K562 (cell line): ENCODE measurements around the gene SESN3. TPM values are rescaled to one million over a fixed set of nuclear protein-coding genes. Genes with fewer than 3 reads are reported as not detected.

Source experiments
- ATAC-seq: fragments of 200-7000 bp; cut with Tn5 transposase; 3 replicates; pipeline ENCODE4 v1.9.1; 2020; ENCODE audit warnings: moderate library complexity
- BruUV-seq: library from RNA; stranded (reverse); fragments of 400-500 nt; replicated peaks from 2 replicates; lab custom pipeline; 2021; lab: Mats Ljungman, UMichigan
- CTCF ChIA-PET: fragments of 300-600 bp; formaldehyde crosslinking; extraction: SDS; loops from one replicate; lab custom pipeline; 2021; ENCODE audit warnings: low intra/inter-chr PET ratio; lab: Yijun Ruan, JAX
- POLR2A ChIA-PET: fragments of 300-600, 350-650 bp; sonication (Branson Sonifier 250); formaldehyde crosslinking; extraction: SDS; loops from one replicate; lab custom pipeline; 2021; ENCODE audit warnings: antibody characterized with exemption, inconsistent platforms; lab: Yijun Ruan, JAX
- DNase-seq, 4 experiments: peaks; one replicate each; pipeline versions ENCODE4 v3.0.0 to v3.0.0-alpha.2; 2011 to 2018; ENCODE audit warnings: low spot score in 3 of 4, mixed read lengths in 3 of 4; ENCODE audit errors: extremely low read depth in 1 of 4
- FAIRE-seq: peaks from 2 replicates; lab custom pipeline; 2011; peaks lifted over from hg19 to GRCh38; lab: Jason Lieb, UNC
- H2AFZ ChIP-seq: 2 replicates; pipeline ENCODE4 v1.6.0; 2011; ENCODE audit warnings: low read depth, low read length, control low read depth, inconsistent platforms
- H3K27ac ChIP-seq: fragments of 200-600 bp; 3 replicates; pipeline ENCODE4 v1.8.0; 2011; ENCODE audit warnings: low read depth, mild to moderate bottlenecking, control low read depth, inconsistent platforms, low read length, moderate library complexity, mixed read lengths; ENCODE audit errors: extremely low read depth
- H3K27me3 ChIP-seq, 2 experiments: fragments of 300-600 bp in 1 of 2; 2 replicates in 1 of 2; 3 replicates in 1 of 2; pipeline versions ENCODE4 v1.6.0 to v1.8.0; 2011; ENCODE audit warnings: inconsistent platforms in 2 of 2, low read length in 2 of 2, mild to moderate bottlenecking in 1 of 2, mixed read lengths in 1 of 2, moderate library complexity in 1 of 2; ENCODE audit not compliant: control insufficient read depth in 2 of 2, insufficient read depth in 2 of 2
- H3K36me3 ChIP-seq: fragments of 300-600 bp; 3 replicates; pipeline ENCODE4 v1.8.0; 2011; ENCODE audit warnings: mild to moderate bottlenecking, low read length, inconsistent platforms; ENCODE audit not compliant: control insufficient read depth, insufficient read depth
- H3K4me1 ChIP-seq, 2 experiments: fragments of 200-600 bp in 1 of 2; replicated peaks in 1 of 2; 2 replicates in 1 of 2; 3 replicates in 1 of 2; pipeline versions ENCODE4 v1.5.1 to v1.8.0; 2011; ENCODE audit warnings: inconsistent platforms in 2 of 2, low read length in 2 of 2, mild to moderate bottlenecking in 1 of 2, mixed read lengths in 1 of 2, moderate library complexity in 1 of 2; ENCODE audit not compliant: control insufficient read depth in 2 of 2, insufficient read depth in 2 of 2
- H3K4me2 ChIP-seq: 2 replicates; pipeline ENCODE4 v1.6.1; 2011; ENCODE audit warnings: low read length, control low read depth, inconsistent platforms, mixed read lengths; ENCODE audit not compliant: insufficient read depth
- H3K4me3 ChIP-seq: fragments of 200-600 bp; sonication (generic), shearing (Covaris generic); 2 replicates; pipeline ENCODE4 v1.5.1; 2016; ENCODE audit warnings: control low read depth, inconsistent platforms
- H3K79me2 ChIP-seq: fragments of 200-600 bp; 3 replicates; pipeline ENCODE4 v1.8.0; 2011; ENCODE audit warnings: low read length, inconsistent platforms; ENCODE audit not compliant: control insufficient read depth, insufficient read depth
- H3K9ac ChIP-seq, 2 experiments: 2 replicates each; pipeline versions ENCODE4 v1.6.0 to v1.6.1; 2011; ENCODE audit warnings: low read depth in 2 of 2, low read length in 2 of 2, control low read depth in 1 of 2, inconsistent platforms in 1 of 2, mild to moderate bottlenecking in 1 of 2, mixed read lengths in 1 of 2; ENCODE audit not compliant: insufficient read depth in 1 of 2
- H3K9me1 ChIP-seq: one replicate; pipeline ENCODE4 v1.6.0; 2011; ENCODE audit warnings: inconsistent platforms, mild to moderate bottlenecking, low read length, moderate library complexity; ENCODE audit not compliant: control insufficient read depth, insufficient read depth
- H3K9me3 ChIP-seq: replicated peaks from 2 replicates; pipeline ENCODE4 v1.5.1; 2011; ENCODE audit warnings: low read depth, low read length, inconsistent platforms; ENCODE audit not compliant: control insufficient read depth, insufficient read depth
- H4K20me1 ChIP-seq: replicated peaks from 2 replicates; pipeline ENCODE4 v1.6.1; 2011; ENCODE audit warnings: low read length, inconsistent platforms, mixed read lengths; ENCODE audit not compliant: control insufficient read depth, insufficient read depth
- CBFA2T3 ChIP-seq: fragments of 450-650 bp; IDR thresholded peaks from 2 replicates; pipeline ENCODE4 v1.6.1; 2017
- CHD1 ChIP-seq: fragments of 200-600 bp; sonication (generic); IDR thresholded peaks from one replicate; pipeline ENCODE4 v1.6.1; 2012; ENCODE audit warnings: mild to moderate bottlenecking, moderate library complexity, low read length, inconsistent platforms
- FOXA3 ChIP-seq, 2 experiments: fragments of 450-650 bp in 1 of 2; sonication (generic) in 1 of 2; formaldehyde crosslinking; IDR thresholded peaks in 1 of 2; conservative IDR thresholded peaks in 1 of 2; 2 replicates each; pipeline versions ENCODE4 v1.4.0 to v1.8.0; 2020 to 2022; ENCODE audit warnings: mild to moderate bottlenecking in 2 of 2, missing genetic modification reagents in 1 of 2
- HMBOX1 ChIP-seq: sonication (generic); IDR thresholded peaks from 2 replicates; pipeline ENCODE4 v1.6.1; 2016
- MITF ChIP-seq: IDR thresholded peaks from 2 replicates; pipeline ENCODE4 v1.6.1; 2014; ENCODE audit warnings: antibody characterized with exemption
- POLR2AphosphoS5 ChIP-seq: IDR thresholded peaks from 2 replicates; pipeline ENCODE4 v1.6.1; 2011; ENCODE audit warnings: mild to moderate bottlenecking, low read depth, low read length, moderate library complexity; ENCODE audit not compliant: control insufficient read depth, insufficient read depth
- SPI1 ChIP-seq: IDR thresholded peaks from 2 replicates; pipeline ENCODE4 v1.6.1; 2011; ENCODE audit warnings: low read depth, low read length, control low read depth, borderline replicate concordance
- ZNF263 ChIP-seq: sonication (generic); formaldehyde crosslinking; IDR thresholded peaks from 2 replicates; pipeline ENCODE4 v1.8.0; 2022; ENCODE audit warnings: mild to moderate bottlenecking, missing genetic modification reagents, borderline replicate concordance
- ZNF282 ChIP-seq: sonication (generic); formaldehyde crosslinking; IDR thresholded peaks from 2 replicates; pipeline ENCODE4 v1.8.1; 2023; ENCODE audit warnings: missing genetic modification reagents
- ZNF407 ChIP-seq: fragments of 450-650 bp; IDR thresholded peaks from 2 replicates; pipeline ENCODE4 v1.6.1; 2016; ENCODE audit warnings: low read depth
- WGBS: fragments of 100-300 bp; shearing (Covaris generic); methylation state at CpG from one replicate; pipeline ENCODE4 v1.1.6; 2016; ENCODE audit warnings: low coverage, mixed read lengths; ENCODE audit not compliant: insufficient coverage; ENCODE audit errors: missing lambda C conversion rate; 5-methylcytosine and 5-hydroxymethylcytosine counted together
- in situ Hi-C: fragments of 300-500 bp; cut with MboI; formaldehyde crosslinking; loops from 4 replicates; pipeline ENCODE4 v1.15.0; 2018; ENCODE audit warnings: inconsistent platforms, mixed read lengths
- intact Hi-C: fragments of 100-400 bp; cut with micrococcal nuclease; formaldehyde crosslinking; loops from 2 replicates; pipeline ENCODE4 v1.14.2; 2022
- polyA plus RNA-seq, 8 experiments: library from polyadenylated mRNA; depleted of rRNA in 4 of 8; stranded (reverse) in 5 of 8; unstranded in 3 of 8; fragments of >200 nt; fragmentation: Nextera tagmentation in 2 of 8; fragmentation: Illumina TruSeq in 1 of 8; extraction: Ambion mirVana in 2 of 8; extraction: Trizol in 1 of 8; gene quantifications; 2 replicates each; pipeline versions ENCODE4 v1.2.1 to v1.2.3, GENCODE V29; 2011 to 2014; ENCODE audit warnings: inconsistent platforms in 1 of 8, missing spikeins in 1 of 8
- total RNA-seq, 7 experiments: library from RNA; depleted of rRNA in 6 of 7; stranded (reverse); fragments of >200 nt in 6 of 7; fragmentation: Illumina TruSeq in 2 of 7; extraction: Trizol in 2 of 7; gene quantifications; 2 replicates each; pipeline versions ENCODE4 v1.2.1 to v1.2.3, GENCODE V29; 2011 to 2021; ENCODE audit warnings: low replicate concordance in 1 of 7

The SESN3 gene
- total and polyA plus RNA-seq, 9 of the 15 experiments (the other 6 are each of a cell fraction or from before 2014, with no cell fraction given) = 0.44 to 2.6 (median 1.5) TPM

- H3K79me2 ChIP-seq = no peaks in the 10 kb centered on the region
- WGBS = 4% methylated on average over 3 of the region's 3 CpGs
- TF ChIP-seq ZNF407 = no peak
- TF ChIP-seq FOXA3 (CRISPR knock-in tag; conservative IDR thresholded peaks at IDR 0.05 in 1 of 2, IDR thresholded peaks at IDR 0.05 in 1 of 2) = peak in 1 of 2 experiments; percentile 90; a peak in 3 of 4 replicates
- TF ChIP-seq POLR2AphosphoS5 = no peak
- TF ChIP-seq CHD1 = no peak
- TF ChIP-seq CBFA2T3 = no peak
- peak; percentile 70 for TF ChIP-seq SPI1
- TF ChIP-seq ZNF282 = no peak
- peak; percentile 55; the same call in 1 of the 2 replicates for TF ChIP-seq HMBOX1
- no peak for TF ChIP-seq MITF
- TF ChIP-seq ZNF263 (CRISPR knock-in tag) = no peak
- H3K36me3 ChIP-seq = no peaks in the 10 kb centered on the region
- no peak overlapping the region for H3K4me2 ChIP-seq
- ChIA-PET CTCF (no interaction called here), POLR2A (interaction anchor here (1.4 kb wide), 1 partner anchor 9 kb away, joined by 5 read pairs; no protein-coding TSS in a partner anchor)
- H3K9me1 ChIP-seq = no peaks in the 10 kb centered on the region
- H3K27ac ChIP-seq = no peak overlapping the region
- no peak overlapping the region for H2AFZ ChIP-seq
- H3K27me3 ChIP-seq = no peaks in the 10 kb centered on the region; a peak in 1 of 5 replicates
- no peaks in the 10 kb centered on the region for H4K20me1 ChIP-seq
- in situ Hi-C loops (no loop called here), intact Hi-C loops (loop anchor here (5.0 kb wide), 1 partner anchor 484 kb away; no protein-coding TSS in a partner anchor)
- H3K9me3 ChIP-seq = no peaks in the 10 kb centered on the region
- H3K4me1 ChIP-seq = no peaks in the 10 kb centered on the region; a peak in 2 of 5 replicates
- no peak for FAIRE-seq
- H3K9ac ChIP-seq = no peak overlapping the region
- peak in 2 of 4 experiments; percentile 15 to 26 for DNase-seq
- no peak overlapping the region for H3K4me3 ChIP-seq
- BruUV-seq = no TSS peak
- peak; percentile 76 for ATAC-seq
Observed at GRCh38 chr11:95222817-95223216, 8.2 kb downstream of the SESN3 start.
